Activated CD8-positive, alpha-beta memory T cell treated with anti-CD3 and anti-CD28 coated beads, Interleukin-2, amount 50 U/mL, for 1 hour (primary cell): ENCODE data around the gene PPIA.

Experiments used
- DNase-seq: peaks from one replicate; pipeline ENCODE4 v3.0.0-alpha.2; 2020; ENCODE audit errors: extremely low read depth

Gene PPIA

DNA sequence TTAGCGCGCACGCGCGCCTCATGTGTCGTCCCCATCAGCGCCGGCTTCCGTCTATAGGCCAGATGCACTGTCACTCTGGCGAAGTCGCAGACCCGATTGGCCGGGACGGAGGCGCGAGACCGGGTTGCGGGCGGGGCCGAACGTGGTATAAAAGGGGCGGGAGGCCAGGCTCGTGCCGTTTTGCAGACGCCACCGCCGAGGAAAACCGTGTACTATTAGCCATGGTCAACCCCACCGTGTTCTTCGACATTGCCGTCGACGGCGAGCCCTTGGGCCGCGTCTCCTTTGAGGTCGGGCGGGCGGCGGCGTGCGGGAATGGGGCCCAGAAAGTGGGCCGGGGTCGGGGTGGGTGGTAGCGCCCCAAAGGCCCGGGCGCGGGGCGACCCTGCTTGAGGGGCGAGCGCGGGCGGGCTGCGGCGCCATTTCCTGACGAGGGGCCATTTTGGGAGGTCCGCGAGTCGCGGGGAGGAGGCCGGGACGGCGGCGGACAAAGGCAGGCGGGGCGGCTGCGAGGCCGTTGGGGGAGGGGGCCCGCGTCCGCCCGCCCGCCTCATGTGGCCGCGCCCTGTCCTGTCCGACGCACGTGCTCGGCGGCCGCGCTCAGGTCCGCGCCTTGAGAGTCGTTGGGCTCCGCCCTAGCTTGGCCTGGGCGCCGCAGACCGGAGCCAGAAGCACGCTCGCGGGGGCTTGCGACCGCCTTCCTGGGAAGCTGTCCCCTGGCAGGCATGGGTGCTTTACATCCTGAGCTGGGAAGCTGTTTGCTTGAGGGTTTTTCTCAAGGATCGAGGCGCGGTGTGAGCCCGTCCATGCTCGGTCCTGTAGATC lies at the start of gene PPIA:
PPIA (plus strand) TSS at position 178 of the 825 bp plus-strand sequence; CDS start at position 222, 44 bp downstream.
- DNase-seq, result peak; percentile 98

DNA sequence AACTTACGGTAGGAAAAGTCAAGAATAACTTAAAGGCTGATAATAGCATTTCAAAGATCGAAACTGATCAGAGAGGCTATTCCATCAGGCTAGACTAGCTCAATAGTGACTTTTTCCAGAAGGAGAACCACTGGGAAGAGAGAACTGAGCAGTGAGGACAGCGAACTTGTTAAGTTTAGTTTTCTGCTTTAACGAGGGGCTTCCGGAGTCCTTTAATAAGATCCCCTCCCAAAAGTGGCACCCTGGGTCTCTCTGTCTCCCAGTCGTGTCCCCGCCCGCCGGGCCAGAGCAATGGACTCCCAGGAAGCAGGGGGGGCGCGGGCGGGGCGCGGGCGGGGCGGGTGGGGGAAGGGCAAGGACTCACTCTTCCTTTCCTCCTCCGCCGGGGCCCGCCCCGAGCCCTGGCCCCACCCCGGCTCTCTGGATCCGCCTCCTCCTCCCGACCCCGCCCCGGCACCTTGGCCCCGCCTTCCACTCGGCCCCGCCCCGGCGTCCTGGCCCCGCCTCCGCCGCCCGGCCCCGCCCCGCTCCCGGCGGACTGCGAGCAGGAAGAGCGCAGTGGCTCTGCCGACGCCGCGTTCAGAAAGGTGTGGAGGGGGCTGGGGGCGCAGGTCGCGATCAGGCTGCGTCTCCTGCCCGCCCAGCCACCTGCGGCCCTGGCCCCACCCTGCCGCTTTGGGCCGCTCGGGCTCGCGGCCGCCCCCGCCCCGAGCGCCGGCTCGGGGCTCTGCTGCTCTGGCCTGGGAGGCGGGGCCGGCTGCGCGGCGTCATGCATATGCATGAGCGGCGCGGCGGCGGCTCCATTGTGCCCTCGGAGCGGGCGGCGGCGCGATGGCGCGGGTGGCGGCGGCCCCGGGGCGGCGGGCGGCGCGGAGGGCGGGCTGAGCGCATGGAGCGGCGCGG lies 48.2 kb upstream of the PPIA start, which contains the start of gene ZMIZ2:
ZMIZ2 (plus strand) TSS at position 803 of the 903 bp plus-strand sequence. CDS start 7,403 bp downstream, outside the sequence.
- peak; percentile 73 for DNase-seq

DNA sequence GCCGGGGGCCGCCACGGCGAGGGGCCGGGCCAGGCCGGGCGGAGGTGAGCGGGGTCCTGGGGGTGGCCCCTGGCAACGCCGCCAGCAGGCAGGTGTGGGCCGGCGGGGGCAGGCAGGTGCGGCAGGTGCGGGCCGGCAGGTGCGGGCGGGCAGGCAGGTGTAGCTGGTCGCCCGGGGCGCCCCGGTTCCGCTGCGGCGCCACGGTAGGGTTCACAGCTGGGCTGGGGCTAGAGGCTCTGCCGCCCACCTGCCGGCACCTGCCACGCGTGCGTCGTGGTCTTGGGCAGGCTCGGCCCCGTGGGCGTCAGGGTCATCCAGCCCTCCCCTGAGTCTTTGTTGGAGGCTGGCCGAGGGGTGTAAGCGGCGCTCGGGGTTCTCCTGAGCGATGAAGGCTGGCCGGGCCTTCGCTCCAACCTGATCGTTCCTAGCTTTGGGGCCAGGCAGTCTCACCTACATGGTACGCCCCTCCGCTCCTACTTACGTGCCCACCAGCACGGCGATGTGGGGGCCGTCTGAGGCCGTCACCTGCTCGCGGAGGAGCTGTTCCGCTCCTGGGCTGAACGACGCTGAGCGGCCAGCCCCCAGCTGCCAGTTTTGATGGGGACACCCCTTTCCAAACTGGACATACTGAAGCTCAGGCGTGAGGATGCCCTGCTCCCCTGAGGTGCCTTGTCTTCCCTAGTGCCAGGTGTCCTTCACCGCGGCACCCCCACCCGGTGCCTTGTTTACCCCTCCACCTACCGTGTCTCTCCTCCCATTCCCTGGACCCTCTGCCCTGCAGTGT lies 47.3 kb upstream of the PPIA start:
- DNase-seq, result no peak

DNA sequence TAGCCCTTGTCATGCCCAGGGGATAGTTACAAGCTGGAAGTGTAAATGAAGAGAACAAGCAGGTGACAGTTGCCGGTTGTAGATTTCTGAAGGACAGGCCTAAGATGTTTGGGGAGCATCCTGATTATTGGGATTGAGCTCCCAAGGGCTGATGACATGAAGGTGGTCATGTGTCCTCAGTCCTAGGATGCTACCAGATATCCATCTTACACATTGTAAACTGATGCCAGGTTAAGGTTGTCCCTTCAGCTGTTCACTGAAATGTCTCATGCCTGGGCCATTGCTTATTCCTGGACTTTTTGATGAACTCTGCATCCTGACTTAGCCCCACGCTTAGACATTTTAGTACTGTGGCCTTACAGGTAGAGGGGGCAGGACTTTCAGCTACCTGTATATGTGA lies 46.5 kb upstream of the PPIA start:
- DNase-seq, result no peak

DNA sequence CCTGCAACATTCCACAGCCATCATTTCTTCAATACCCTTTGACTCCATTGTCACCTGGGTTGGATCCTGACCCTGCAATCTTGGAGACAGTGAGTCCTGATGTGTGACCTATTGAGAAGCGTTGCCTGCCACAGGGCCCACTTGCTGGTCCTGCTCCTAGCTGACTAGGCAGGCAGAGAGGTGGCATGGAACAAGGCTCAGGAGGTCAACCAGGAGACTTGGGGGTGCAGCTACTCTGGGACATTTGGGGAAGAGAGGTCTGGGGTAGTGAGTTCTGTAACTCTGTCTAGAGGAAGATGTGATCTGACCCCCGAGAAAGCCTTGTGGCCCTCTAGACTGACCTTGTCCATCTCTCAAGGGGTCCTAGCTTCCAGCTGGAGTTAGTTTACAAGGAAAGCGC lies 46.1 kb upstream of the PPIA start:
- DNase-seq, result no peak

DNA sequence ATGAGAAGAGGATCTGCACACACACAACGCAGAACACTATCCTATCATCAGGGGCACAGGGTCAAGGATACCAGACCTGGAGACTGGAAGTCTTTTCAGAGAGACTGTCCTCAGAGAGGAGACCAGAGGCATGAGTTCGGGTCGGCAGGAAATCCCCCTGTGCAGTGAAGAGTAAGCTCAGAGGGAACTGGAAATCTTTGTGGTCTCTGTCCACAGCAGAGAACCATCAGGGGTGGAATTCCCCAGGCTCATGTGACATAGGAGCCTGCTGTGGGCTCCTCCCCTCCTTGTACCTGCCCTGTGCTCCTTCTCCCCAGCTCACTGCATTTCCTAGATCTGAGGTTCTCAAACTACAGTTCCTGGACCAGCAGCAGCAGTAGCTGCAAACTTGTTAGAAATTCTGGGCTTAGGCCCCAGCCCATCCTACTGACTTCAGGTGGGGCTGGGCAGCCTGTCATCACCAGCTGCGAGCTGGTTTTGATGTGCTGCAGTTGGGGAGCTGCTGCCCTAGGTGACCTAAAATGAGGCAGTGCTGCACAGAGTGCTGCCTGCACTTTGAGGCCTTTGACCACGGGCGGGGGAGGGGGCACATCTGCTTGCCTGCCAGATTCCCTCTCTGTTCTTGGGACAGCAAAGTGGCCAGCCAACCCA lies 45.4 kb upstream of the PPIA start:
- DNase-seq, result no peak

DNA sequence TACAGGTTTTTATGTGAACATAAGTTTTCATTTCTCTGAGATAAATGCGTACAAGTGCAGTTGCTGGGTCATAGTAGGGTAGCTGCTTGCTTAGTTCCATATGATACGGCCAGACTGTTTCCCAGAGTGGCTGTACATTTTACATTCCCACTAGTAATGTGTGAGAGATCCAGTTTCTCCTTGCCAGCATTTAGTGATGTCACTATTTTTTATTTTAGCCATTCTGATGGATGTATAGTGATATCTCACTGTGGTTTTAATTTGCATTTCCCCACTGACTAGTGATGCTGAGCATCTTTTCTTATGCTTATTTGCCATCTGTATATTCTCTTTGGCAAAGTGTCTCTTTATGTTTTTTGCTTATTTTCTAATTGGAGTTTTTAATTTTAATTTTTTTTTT lies 43.7 kb upstream of the PPIA start:
- DNase-seq, result no peak

DNA sequence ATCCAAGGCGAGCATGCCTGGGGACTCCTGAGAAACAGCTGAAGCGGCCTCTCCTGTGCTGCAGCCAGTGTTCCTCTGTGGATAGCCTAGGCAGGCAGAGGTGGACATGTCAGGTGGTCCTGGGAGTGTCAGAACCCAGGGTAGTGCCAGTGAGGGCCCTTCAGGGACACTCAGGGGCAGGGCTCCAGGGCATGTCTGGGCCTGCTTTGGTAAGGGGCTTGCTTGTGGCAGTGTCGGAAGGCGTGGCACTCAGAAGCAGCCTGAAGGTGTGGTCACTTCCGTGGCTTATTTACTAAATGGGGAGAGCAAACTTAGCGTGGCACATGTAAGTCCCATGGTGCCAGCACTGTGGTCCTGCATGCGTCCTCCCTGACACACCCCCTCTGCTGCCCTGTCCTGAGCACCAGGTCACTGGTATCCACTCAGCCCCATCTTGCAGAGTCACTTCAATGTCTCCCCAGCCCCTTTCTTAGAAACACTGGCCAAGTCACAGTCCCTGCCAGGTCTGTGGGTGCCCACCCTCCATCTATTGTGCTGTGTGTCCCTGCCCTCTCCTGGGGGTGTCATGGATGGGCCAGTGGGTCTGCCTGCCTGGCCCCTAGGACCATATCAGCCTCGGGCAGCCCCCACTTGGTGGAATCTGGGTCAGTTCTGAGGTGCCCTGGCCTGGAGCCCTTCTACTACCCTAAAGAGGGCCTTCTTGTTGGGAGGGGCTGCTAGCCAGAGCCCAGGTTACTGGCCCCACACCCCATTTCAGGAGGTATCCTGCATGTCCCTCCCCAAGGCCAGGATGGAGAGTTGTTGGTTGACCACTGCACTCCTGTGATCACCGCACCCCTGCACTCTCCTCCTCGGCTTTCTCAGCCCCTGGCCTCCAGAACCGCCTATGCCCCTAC lies 41.4 kb upstream of the PPIA start:
- DNase-seq, result no peak

DNA sequence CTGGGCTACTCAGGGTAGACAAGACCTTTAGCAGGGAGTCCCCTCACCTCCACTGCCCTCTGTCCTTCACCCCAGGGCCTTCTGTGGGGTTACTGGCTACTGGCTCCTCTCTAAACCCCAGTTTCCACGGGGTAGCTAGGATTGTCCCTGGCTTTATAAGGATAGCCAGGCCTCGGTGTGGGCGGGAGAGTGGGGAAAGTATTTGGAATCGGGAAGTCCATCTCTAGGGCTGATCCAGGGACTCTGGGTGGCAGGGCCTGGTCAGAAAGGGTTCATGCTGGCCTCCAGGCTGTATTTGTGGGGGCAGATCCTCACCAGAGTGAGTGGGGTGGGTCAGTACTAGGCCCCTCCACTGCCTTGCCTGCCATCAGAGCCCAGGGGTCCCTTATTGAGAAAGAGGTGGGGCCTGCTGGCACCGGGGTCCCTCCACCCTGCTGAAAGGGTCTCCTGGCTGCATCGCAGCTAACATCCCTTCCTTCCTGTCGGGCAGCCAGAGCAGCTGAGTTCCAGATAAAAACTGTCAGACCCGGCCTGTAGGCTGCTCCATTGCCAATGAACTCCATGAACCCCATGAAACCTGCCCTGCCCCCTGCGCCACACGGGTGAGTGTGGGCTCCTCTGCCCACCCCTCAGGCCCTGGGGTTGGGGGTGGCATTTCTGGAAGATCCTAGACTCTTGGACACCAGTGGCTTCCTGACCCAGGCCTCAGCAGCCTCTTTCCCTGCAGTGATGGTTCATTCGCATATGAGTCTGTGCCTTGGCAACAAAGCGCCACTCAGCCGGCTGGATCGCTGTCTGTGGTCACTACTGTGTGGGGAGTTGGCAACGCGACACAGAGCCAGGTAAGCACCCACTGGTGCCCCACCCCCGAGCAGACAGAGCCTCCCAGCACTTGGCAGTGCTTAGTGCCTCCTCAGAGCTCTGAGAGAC lies 40.5 kb upstream of the PPIA start:
- DNase-seq, result no peak

DNA sequence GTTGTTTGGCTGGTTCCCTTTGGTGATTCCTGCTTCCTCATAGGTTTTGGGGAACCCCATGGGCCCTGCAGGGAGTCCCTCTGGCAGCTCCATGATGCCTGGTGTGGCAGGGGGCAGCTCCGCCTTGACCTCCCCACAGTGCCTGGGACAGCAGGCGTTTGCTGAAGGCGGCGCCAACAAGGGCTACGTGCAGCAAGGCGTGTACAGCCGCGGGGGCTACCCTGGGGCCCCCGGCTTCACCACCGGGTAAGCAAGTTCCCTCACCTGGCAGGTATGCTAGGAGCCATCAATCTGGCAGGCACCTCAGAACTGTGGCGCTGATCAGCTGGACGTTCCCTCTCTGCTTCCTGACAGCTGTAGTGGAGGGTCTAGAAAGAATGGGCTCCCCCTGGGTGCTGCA lies 39.6 kb upstream of the PPIA start:
- no peak for DNase-seq

DNA sequence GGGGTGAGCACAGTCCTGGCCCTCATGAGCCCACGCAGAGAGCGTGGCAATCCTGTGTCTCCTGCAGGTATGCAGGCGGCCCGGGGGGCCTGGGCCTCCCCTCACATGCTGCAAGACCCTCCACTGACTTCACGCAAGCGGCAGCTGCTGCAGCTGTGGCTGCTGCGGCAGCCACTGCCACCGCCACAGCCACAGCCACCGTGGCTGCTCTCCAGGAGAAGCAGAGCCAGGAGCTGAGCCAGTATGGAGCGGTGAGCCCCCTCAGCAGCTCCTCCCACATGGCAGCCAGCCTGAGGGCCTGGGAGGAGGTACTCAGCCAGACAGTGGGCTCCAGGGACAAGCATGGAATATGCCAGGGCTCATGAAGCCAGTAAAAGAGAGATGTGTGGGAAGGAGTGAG lies 39.2 kb upstream of the PPIA start:
- DNase-seq, result no peak

DNA sequence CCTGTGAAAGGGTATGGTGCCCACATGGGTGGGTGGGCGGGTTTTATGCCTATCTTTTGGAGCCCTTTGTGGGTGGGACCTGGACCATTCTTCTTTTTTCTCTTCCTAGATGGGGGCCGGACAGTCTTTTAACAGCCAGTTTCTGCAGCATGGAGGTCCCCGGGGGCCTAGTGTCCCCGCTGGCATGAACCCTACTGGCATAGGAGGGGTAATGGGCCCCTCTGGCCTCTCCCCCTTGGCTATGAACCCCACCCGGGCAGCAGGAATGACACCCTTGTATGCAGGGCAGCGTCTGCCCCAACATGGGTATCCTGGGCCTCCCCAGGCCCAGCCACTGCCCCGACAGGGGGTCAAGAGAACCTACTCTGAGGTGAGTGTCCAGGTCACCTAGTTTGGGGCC lies 38.7 kb upstream of the PPIA start:
- DNase-seq, result no peak

DNA sequence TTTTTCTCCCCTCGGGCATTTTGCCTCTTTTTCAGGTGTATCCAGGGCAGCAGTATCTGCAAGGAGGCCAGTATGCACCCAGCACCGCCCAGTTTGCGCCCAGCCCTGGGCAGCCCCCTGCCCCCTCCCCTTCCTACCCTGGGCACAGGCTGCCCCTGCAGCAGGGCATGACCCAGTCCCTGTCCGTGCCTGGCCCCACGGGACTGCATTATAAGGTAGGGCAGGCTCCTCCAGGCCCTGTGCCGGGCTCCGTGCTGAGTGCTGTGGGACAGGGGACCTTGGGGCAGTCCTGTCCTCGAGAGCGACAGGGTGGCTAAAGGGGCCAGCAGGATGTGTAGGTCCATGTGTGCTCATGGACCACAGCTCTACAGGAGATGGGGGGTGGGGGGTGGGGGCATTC lies 37.2 kb upstream of the PPIA start:
- no peak for DNase-seq

DNA sequence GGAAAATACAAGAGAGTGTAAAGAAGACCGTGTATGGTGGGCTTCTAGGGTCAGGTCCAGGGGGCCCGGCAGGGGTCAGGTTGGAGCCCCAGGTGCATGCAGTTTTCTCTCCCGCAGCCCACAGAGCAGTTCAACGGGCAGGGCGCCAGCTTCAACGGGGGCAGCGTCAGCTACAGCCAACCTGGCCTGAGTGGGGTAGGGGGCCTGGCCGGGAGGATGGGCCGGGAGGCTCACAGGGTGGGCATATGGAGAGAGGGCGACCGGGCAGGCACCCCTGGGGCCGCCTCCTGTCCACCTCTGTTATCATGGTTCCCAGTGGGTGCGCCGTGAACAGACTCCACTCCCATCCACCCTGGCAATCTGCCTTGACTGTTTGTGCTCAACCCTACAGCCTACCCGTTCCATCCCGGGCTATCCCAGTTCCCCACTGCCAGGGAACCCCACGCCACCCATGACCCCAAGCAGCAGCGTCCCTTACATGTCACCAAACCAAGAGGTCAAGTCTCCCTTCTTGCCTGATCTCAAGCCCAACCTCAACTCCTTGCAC lies 36.4 kb upstream of the PPIA start:
- DNase-seq, result no peak

DNA sequence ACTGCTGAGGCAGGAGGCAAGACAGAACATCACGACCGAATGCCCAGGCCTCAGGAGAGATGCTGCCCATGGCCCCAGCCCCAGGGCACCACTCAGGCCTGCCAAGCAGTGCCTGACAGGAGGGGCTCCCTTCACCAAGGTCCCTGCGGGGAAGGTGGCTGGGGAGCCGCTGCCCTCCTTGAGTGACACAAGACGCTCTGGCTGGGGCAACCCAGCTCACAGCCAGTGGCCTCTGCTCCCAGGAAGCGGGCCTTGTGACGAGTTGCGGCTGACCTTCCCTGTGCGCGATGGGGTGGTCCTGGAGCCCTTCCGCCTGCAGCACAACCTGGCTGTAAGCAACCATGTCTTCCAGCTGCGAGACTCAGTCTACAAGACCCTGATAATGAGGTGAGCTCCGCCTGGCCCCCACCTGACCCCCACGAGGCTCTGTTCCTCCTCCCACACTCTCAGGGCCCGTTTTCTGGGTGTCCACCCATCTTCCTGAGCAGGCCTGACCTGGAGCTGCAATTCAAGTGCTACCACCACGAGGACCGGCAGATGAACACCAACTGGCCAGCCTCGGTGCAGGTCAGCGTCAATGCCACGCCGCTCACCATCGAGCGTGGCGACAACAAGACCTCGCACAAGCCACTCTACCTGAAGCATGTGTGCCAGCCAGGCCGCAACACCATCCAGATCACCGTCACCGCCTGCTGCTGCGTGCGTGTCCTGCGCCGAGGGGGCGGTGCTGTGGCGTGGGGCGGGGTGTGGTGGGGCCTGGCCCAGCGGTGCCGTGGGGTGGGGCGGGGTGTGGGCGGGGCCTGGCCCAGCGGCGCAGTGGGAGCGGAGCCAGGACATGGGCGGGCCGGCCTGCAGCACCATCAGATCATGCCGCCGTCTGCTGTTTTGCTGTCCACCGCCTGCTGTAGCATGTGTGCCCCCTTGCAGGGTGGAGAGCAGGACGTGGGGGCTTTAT lies 35.0 kb upstream of the PPIA start:
- no peak for DNase-seq

DNA sequence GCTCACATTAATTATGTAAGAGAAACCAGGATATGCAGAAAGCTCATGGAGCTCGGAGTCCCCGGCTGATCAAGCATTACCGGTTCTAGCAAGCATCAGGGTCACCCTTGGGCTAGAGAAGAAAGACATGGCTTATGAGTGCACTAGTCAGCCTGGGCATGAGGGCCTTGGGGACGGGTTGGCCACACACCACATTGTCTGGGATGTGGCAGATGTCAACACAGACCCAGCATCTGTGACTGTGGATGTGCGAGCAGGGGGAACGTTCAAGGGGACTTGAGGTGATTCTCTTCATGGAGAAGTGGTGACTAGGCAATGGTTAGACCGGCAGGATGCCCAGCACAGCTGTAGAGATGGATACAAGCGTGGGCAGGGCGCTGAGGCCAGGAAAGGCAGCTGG lies 34.2 kb upstream of the PPIA start:
- no peak for DNase-seq

DNA sequence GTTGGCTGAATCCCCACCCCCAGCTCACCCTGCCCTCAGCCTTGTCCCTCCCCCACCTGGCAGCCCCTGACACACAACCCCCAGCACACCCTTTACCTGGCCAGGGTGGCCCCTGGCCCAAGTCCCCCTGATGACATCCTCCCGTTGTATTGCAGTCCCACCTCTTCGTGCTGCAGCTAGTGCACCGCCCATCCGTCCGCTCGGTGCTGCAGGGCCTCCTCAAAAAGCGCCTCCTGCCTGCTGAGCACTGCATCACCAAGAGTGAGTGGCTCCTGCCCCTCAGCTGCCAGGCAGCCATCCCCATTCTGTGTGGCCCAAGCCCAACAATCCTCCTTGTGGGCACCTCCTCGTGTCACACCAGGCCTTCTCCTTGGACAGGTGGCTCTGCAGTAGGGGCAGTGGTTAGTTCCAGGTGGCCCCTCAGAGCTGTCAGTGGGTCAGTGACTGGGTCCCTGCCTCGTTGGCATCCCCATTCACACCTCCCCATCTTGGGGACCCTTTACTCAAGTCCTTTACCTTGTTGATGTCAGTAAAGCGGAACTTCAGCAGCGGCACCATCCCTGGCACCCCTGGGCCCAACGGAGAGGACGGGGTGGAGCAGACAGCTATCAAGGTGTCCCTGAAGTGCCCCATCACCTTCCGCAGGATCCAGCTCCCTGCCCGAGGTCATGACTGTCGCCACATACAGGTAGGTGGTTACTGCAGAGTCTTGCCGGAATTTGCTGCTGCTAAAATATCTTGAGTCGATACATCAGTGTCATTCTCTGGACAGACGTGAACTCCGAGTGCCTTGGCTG lies 33.6 kb upstream of the PPIA start:
- no peak for DNase-seq
